ENCODE measurements around the gene ACACA.

Gene ACACA

DNA sequence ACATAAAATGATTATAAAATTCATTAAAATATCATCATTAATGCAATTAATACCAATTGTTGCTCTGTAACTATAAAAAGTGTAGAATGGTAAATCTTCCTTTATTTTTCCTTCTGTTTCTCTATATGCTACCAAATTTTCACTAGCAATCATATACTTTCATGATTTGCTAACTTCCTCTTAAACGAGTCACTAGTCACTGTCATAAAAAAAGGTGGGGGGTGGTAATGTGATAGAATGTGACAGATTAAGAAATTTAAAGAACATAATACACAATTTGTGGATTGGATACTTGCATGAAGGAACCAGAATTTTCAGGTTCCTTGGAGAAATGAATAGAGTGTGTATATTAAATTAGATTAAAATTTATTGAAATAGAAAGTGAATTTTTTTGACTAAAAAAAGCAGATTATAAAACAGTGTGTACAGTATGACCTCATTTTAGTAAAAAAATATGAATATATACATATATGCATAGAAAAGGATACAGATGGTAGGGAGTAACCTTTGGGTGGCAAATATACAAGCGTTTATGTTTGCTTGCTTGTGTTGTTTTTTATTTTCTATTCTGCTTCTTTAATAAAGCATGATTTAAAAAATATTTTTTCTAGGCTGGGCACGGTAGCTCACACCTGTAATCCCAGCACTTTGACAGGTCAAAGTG is 87.6 kb downstream of the ACACA start:
- ChIA-PET CTCF (interaction anchor here (1.1 kb wide), 1 partner anchor 54 kb away, joined by 3 read pairs; no protein-coding TSS in a partner anchor), POLR2A (no interaction called here)
- no peak overlapping the region for H3K4me3 ChIP-seq (ENCODE audit: low read depth, low read length)
- TF ChIP-seq, protein P1, sequence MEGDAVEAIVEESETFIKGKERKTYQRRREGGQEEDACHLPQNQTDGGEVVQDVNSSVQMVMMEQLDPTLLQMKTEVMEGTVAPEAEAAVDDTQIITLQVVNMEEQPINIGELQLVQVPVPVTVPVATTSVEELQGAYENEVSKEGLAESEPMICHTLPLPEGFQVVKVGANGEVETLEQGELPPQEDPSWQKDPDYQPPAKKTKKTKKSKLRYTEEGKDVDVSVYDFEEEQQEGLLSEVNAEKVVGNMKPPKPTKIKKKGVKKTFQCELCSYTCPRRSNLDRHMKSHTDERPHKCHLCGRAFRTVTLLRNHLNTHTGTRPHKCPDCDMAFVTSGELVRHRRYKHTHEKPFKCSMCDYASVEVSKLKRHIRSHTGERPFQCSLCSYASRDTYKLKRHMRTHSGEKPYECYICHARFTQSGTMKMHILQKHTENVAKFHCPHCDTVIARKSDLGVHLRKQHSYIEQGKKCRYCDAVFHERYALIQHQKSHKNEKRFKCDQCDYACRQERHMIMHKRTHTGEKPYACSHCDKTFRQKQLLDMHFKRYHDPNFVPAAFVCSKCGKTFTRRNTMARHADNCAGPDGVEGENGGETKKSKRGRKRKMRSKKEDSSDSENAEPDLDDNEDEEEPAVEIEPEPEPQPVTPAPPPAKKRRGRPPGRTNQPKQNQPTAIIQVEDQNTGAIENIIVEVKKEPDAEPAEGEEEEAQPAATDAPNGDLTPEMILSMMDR (IDR thresholded peaks at IDR 0.05; ENCODE audit: insufficient read depth, low read length, missing control alignments), result no peak
- DNase-seq (ENCODE audit: low read depth, low spot score), result no peak

DNA sequence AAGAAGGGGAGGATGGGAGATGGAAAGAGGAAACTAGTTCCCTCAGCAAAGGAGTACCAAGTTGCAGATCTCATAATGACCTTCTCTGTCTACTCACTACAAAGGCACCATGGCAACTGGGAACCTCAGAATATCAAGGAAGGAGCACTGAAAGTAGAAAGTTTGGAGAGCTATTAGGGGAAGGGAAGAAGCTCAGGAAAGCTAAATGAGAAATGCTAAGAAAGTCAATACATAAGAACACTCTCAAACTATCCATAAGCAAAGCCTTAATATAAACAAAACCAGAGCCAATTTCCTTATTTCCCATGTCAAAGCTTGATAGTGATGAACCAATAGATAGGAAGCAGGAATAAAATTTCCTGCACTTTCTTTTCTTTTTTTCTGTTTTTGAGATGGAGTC is 88.8 kb downstream of the ACACA start:
- ChIA-PET CTCF (no interaction called here), POLR2A (no interaction called here)
- H3K4me3 ChIP-seq (ENCODE audit: low read depth, low read length), result no peak overlapping the region
- TF ChIP-seq, protein P1 (IDR thresholded peaks at IDR 0.05; ENCODE audit: insufficient read depth, low read length, missing control alignments), result no peak
- DNase-seq (ENCODE audit: low read depth, low spot score), result no peak

DNA sequence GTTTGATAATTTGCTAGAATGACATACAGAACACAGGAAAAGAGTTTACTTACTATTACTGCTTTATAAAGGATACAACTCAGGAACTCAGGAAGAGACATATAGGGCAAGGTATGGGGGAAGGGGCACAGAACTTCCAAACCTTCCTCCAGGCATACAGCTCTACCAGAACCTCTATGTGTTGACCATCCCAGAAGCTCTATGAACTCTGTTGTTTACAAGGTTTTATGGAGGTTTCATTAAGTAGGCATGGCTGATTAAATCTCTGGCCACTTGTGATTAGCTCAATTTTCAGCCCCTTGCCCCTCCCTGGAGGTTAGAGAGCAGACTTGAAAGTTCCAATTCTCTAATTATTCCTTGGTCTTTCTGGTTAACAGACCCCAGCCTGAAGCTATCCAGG is 91.0 kb downstream of the ACACA start:
- TF ChIP-seq, protein P1 (IDR thresholded peaks at IDR 0.05; ENCODE audit: insufficient read depth, low read length, missing control alignments), result no peak
- DNase-seq (ENCODE audit: low read depth, low spot score), result no peak
- H3K4me3 ChIP-seq (ENCODE audit: low read depth, low read length), result no peak overlapping the region
- CTCF ChIA-PET, result interaction anchor here (0.9 kb wide), 1 partner anchor 9 kb away, joined by 3 read pairs; no protein-coding TSS in a partner anchor
- POLR2A ChIA-PET, result no interaction called here

DNA sequence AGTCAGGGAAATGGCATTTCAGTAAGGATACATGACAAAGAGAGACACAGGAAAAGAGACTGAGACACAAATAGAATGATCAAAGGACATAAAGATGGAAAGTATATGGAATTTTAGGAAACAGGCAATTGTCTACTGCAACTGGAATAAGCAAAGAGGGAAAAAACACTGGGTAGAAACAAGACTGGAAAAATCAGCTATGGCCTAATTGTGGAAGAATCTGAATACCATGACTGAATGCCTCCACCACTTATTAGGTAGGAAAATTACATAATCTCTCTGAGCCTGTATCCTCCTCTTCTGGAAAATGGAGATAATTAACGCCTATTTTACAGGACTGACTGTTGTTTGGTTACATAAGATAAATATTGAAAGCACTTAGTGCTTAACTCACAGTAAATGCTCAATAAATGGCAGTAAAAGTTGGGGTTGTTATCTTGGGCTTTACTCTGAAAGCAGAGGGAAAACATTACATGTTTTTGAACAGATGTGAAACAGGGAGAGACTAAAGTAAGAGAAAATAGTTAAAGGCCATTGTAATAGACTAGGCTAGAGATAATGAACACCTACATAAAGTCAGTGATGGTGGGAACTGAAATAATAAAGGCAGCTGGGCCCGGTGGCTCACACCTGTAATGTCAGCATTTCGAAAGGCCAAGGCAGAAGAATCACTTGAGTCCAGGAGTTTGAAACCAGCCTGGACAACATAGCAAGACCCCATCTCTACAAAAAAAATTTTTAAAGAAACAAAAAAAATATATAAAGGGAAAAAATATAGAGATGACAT is 94.3 kb downstream of the ACACA start:
- POLR2A ChIA-PET, result no interaction called here
- no peak overlapping the region for H3K4me3 ChIP-seq (ENCODE audit: low read depth, low read length)
- CTCF ChIA-PET, result no interaction called here
- TF ChIP-seq, protein P1 (IDR thresholded peaks at IDR 0.05; ENCODE audit: insufficient read depth, low read length, missing control alignments), result no peak
- no peak for DNase-seq (ENCODE audit: low read depth, low spot score)

DNA sequence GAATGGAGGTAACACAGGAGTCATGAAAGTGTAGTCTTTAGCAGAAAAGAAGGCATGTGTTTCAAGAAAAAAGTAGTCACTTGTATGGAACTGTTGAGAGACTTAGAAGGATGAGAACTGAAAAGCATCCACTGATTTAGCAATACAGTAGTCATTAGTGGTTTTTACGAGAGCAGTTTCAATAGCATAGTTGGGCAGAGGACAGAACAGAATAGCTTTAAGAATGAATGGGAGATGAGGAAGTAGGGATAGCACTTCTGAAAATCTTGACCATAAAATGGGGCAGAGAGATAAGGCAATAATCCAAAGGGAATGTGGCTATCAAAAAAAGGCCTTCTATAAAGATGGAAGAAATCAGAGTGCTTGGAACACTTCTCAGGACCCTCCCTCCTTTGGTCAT is 95.7 kb downstream of the ACACA start:
- POLR2A ChIA-PET, result no interaction called here
- TF ChIP-seq, protein P1 (IDR thresholded peaks at IDR 0.05; ENCODE audit: insufficient read depth, low read length, missing control alignments), result no peak
- no peak for DNase-seq (ENCODE audit: low read depth, low spot score)
- CTCF ChIA-PET, result no interaction called here
- no peak overlapping the region for H3K4me3 ChIP-seq (ENCODE audit: low read depth, low read length)

DNA sequence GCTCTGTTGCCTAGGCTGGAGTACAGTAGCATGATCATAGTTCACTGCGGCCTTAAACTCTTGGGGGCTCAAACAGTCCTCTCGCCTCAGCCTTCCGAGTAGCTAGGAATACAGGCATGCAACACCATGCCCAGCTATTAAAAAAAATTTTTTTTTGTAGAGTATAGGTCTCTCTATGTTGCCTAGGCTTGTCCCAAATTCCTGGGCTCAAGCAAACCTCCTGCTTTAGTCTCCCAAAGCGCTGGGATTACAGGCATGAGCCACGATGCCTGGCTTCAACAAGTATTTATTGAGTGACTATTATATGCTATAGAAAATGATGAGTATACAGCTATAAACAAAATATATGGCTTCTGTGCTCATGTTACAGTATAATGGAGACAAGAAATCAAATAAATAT is 97.6 kb downstream of the ACACA start:
- no peak for DNase-seq (ENCODE audit: low read depth, low spot score)
- POLR2A ChIA-PET, result interaction anchor here (0.6 kb wide), 1 partner anchor 23 kb away, joined by 3 read pairs; no protein-coding TSS in a partner anchor
- CTCF ChIA-PET, result interaction anchor here (1.4 kb wide), 1 partner anchor 707 kb away, joined by 3 read pairs; no protein-coding TSS in a partner anchor
- no peak overlapping the region for H3K4me3 ChIP-seq (ENCODE audit: low read depth, low read length)
- TF ChIP-seq, protein P1 (IDR thresholded peaks at IDR 0.05; ENCODE audit: insufficient read depth, low read length, missing control alignments), result no peak
